Measurements from ENCODE around the gene RGL1.
A peak's percentile ranks its signal among the peaks of the same experiment; 100 is the strongest.

Gene RGL1

GRCh38 chr1:183869664-183870063, 64.7 kb downstream of the RGL1 start:
- no peak for DNase-seq

- DNase-seq, result peak; percentile 17 to 21
Observed at GRCh38 chr1:183870351-183871077, 65.6 kb downstream of the RGL1 start.

GRCh38 chr1:183871142-183871541, 66.2 kb downstream of the RGL1 start:
- DNase-seq, result no peak

- no peak for DNase-seq
Observed at GRCh38 chr1:183871601-183872000, 66.7 kb downstream of the RGL1 start.

GRCh38 chr1:183872403-183872802, 67.5 kb downstream of the RGL1 start:
- DNase-seq, result peak; percentile 31 to 60

- DNase-seq, result peak; percentile 26 to 50
Observed at GRCh38 chr1:183873642-183874041, 68.7 kb downstream of the RGL1 start.

GRCh38 chr1:183876309-183876708, 71.4 kb downstream of the RGL1 start:
- DNase-seq, result peak in 1 of 2 donors; percentile 51

GRCh38 chr1:183877053-183877720, 72.3 kb downstream of the RGL1 start:
- DNase-seq, result no peak

- DNase-seq, result no peak
Observed at GRCh38 chr1:183879494-183879893, 74.6 kb downstream of the RGL1 start.

GRCh38 chr1:183879966-183880365, 75.0 kb downstream of the RGL1 start:
- DNase-seq, result no peak

- DNase-seq, result no peak
Observed at GRCh38 chr1:183880531-183881243, 75.8 kb downstream of the RGL1 start.

GRCh38 chr1:183881387-183882131, 76.6 kb downstream of the RGL1 start:
- no peak for DNase-seq

GRCh38 chr1:183882335-183883167, 77.6 kb downstream of the RGL1 start:
- peak in 1 of 2 donors; percentile 13 for DNase-seq

- DNase-seq, result peak; percentile 80 to 82
Observed at GRCh38 chr1:183883623-183884022, 78.7 kb downstream of the RGL1 start.

GRCh38 chr1:183884526-183884925, 79.6 kb downstream of the RGL1 start:
- peak; percentile 27 to 37 for DNase-seq

- DNase-seq, result no peak
Observed at GRCh38 chr1:183885142-183885735, 80.3 kb downstream of the RGL1 start.

- peak in 1 of 2 donors; percentile 39 for DNase-seq
Observed at GRCh38 chr1:183886083-183886828, 81.3 kb downstream of the RGL1 start.

- DNase-seq, result no peak
Observed at GRCh38 chr1:183886853-183887252, 81.9 kb downstream of the RGL1 start.

GRCh38 chr1:183887826-183888819, 83.2 kb downstream of the RGL1 start:
- no peak for DNase-seq

Data from inflammatory macrophage (primary cell).